GM21717 (cell line): ENCODE data around the gene ALPG.
"Not testable (repeated sequence)": the region's sequence is repeated elsewhere in the genome, so short reads cannot be mapped to it uniquely, and the experiment has no call there.

Experiments
- ATAC-seq: cut with Tn5 transposase; IDR thresholded peaks from one replicate; pipeline ENCODE4 v1.9.1; 2021; ENCODE audit warnings: mild to moderate bottlenecking, moderate library complexity; ENCODE audit not compliant: unreplicated experiment

The ALPG gene

DNA sequence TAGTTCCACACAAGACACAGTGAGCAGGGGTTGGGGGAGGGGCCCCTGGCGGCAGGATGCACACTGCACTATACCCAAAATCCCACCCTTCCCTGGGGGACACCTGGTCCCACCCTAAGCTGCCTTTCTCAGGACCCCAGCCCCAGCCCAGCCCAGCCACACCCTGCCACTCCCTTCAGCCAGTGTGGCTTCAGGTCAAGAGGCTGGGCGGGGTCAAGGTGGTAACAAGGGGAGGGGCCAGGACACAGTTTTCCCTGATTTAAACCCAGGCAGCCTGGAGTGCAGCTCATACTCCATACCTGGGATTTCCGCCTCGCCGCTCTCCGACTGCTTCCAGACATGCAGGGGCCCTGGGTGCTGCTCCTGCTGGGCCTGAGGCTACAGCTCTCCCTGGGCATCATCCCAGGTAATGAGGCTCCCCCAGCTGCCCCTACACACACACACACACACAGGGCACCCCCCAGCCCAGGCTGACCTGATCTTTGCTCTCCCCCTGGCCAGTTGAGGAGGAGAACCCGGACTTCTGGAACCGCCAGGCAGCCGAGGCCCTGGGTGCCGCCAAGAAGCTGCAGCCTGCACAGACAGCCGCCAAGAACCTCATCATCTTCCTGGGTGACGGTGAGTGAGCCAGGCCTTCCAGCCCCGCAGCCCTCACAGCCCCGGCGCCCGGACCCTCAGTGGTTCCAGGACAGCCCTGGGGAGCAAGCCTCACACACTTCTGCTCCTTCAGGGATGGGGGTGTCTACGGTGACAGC, at the start of gene ALPG:
Gene ALPG (plus strand): TSS at position 289 of the 755 bp plus-strand sequence. CDS start 51 bp downstream, at position 340.
- ATAC-seq: no peak

DNA sequence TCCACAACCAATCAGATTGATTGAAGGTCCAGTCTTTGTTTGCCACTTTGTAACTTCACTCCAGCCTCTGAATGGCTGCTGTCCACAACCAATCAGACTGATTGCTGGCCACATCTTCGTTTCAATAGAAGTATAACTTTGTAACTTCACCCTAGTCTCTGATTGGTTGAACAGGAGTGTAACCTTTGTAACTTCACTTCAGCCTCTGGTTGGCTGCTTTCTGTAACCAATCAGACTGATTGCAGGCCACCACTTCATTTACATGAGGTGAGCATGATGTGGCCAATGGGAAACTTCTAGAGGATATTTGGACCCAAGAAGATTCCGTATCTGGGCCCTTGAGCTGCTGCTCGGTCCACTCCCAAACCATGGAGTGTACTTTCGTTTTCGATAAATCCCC, 45.0 kb upstream of the ALPG start:
- ATAC-seq: no peak

DNA sequence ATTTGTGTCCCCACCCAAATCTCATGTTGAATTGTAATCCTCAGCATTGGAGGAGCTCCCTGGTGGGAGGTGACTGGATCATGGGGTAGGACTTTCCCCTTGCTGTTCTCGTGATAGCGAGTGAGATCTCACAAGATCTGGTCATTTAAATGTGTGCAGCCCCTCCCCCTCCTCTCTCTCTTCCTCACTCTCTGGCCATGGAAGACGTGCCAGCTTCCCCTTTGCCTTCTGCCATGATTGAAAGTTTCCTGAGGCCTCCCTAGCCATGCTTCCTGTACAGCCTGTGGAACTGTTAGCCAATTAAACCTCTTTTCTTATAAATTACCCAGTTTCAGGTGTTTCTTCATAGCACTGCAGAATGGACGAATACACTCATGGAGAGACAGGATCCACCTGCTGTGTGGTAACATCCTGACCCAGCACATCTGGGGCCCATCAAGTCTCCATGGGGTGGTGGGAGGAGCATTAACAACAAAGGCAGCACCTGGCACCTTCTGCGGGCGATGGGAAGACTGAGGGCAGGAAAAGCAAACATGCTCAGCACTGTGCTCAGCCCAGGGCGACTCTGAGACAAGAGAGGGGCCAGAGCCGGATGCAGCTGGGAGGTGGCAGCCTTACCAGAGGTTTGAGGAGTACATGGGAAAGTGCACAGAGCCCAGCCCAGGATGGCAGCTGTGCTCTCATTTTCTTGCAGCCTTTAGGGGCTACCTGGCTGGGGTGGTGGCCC, 44.3 kb upstream of the ALPG start:
- no peak for ATAC-seq

DNA sequence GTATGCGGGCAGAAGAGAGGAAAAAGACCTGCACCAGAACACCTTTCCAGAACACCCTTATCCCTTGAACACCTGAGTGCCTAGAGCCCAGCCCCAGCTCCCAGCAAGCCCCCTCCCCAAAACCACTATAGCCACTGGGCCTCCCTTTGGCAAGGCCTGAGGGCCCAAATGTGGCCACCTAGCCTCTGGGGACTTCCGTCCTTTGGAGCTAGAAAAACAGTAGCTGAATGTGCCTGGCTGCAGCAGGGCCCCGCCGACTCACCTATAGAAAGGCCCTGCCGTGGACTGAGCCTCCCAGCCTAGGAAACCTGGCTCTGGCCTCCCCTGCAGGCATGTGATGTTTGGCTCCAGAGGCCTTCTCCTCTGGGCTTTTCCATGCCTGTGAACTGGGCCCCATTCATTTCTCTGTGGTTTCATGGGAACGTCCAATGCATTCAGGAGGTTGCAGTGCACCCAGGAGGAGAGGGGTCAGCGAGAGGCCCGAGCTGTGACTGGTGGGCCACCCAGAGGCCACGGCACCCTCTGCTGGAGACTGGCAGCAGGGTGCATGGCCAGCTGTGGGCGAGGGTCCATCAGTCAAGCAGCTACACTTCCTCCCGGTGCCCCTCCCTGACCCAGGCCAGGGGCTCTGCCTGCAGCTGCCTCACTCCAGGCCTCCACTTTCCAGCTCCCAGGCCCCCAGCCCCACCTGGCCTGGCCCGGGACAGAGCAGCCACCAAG, 43.4 kb upstream of the ALPG start:
- ATAC-seq: not testable (repeated sequence)

DNA sequence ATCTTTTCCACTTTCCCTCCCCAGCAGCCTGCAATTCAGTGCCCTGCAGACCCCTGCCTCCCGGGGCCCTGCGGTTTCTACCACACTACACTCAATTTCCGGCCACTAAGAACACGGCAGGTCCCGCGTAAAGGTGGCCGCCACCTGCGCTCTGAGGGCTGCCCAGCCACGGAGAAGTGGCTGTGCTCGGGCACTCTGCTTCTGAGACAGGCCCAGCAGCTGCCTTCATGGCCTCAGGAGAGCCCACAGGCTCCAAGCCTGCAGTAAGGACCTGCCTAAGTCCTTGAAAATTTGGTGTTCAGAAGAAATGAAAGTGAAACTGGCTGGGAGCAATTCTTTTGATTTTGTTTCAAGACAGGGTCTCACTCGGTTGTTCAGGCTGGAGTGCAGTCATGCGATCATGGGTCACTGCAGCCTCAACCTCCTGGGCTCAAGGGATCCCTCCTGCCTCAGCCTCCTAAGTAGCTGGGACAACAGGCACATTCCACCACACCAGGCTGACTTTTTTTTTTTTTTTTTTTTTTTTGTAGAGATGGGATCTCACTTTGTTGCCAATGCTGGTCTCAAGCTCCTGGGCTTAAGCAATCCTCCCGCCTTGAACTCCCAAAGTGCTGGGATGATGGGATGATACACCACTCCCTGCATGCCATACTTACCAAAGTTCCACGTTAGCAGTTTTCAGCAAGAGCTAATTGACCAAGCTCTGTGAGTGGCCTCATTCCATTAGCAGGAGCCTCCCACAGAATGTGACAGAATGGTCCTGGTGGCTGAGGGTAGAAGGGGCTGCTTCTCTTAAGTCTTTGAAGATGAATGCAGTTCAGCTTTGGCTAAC, 42.6 kb upstream of the ALPG start:
- no peak for ATAC-seq

DNA sequence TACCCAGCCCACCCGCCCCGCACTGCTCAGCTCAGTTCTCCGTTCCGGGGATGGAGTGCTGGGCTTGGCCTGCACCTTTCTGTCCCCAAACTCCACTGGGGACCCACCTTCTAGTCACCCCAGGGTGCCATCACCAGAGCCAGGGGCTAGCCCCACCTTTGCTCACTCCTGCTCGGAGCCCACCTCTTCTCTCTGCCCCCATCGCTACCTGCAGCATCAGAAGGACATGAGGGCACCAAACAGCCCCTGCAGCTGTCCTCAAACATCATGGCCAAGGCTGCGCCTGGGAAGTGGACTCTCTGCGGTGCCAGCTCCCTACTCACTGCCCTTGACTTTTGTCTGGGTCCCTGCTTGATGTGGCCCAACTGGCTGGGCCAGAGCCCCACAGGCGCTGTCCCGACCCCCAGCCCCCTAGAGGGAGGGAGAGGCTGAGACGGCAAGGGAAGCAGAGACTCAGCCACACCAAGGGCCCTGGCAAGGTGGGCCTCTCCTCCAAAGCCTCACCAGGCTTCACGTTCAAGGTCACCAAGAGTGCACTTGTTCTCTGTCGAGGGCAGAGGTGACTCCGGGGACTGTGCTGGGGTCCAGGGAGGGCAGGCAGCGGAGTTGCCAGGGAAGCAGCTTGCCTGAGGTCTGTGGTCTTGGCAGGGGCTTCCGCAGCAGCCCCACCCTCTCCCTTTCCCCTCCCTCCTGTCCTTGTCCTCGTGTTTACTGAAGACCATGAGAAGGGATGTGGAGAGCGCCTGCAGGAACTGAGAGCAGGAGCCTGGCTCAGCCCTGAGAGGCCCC, 41.6 kb upstream of the ALPG start:
- ATAC-seq: not testable (repeated sequence)

DNA sequence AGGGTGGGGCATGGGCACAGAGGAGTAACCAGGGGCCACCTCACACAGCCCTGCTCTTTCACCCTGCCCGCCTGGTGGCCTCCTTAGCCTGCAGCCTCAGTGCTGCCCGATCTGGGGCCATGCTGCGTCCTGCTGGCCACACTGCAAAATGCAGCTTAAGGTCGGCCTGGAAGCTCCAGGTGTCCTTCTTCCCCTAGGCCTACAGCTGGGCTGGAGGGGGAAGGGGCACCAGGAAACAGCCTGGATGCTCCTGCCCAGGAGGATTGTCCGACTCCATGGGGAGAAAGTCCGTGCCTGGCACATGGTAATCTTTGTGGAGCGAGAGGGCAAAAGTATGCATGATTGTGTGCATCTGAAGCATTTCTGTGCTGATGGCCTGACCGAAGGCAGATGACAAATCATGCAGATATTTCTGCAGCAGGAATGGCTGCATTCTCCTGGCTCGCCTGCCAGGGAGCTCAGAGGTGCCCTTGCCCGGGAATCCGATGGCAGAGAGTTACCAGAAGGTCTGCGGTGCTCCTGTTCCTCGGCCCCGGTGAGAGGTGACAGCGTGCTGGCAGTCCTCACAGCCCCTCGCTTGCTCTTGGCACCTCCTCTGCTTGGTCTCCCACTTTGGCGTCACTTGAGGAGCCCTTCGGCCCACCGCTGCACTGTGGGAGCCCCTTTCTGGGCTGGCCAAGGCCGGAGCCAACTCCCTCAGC, 40.9 kb upstream of the ALPG start:
- no peak for ATAC-seq

DNA sequence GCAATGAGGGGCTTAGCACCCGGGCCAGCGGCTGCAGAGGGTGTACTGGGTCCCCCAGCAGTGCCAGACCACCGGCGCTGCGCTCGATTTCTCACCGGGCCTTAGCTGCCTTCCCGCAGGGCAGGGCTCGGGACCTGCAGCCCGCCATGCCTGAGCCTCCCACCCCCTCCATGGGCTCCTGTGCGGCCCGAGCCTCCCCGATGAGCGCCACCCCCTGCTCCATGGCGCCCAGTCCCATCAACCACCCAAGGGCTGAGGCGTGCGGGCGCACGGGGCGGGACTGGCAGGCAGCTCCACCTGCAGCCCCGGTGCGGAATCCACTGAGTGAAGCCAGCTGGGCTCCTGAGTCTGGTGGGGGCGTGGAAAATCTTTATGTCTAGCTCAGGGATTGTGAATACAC, 40.2 kb upstream of the ALPG start:
- ATAC-seq: not testable (repeated sequence)

DNA sequence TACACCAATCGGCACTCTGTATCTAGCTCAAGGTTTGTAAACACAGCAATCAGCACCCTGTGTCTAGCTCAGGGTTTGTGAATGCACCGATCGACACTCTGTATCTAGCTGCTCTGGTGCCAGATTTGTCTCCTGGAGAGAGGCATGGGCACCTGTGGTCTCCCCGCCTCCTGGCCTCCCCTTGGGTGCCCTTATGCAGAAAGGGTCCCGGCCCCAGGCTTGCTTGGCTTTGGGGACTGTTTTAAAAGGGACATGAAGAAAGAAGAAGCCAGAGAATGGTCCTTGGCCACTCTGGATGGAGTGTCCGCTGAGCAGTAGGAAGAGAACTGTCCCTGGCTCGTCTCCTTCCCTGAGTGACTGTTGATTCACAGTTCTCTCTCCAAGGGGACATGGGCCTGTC, 39.6 kb upstream of the ALPG start:
- no peak for ATAC-seq

DNA sequence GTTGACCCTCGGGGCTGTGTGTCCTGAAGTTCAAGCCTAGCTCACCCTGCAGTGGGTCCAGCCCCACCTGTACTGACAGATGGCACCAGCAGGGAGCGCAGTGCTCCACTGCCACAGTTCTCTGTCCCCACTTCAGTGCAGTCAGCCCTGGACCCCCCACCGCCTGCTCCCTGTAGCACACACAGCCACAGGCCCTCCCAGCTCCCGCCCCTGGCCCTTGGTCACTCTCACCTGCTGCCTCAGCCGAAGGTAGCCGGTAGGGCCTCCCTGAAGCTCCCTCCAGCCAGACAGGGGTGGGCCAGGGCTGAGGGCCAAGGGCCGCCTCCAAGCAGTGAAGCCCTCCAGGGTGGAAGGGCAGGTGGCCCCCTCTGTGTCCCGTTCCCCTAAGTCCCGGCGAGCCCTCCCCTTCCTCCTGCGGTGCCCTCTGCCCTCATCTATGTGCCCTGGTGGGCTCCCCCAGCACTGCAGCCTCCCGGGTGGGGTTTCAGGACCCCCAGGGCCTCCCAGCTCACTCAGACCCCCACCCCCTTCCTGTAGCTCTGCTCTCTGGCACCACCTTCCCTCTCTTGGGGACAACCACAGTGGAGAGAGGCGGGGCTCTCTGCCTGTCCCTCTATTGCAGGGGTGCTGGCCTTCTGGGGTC, 38.9 kb upstream of the ALPG start:
- no peak for ATAC-seq

DNA sequence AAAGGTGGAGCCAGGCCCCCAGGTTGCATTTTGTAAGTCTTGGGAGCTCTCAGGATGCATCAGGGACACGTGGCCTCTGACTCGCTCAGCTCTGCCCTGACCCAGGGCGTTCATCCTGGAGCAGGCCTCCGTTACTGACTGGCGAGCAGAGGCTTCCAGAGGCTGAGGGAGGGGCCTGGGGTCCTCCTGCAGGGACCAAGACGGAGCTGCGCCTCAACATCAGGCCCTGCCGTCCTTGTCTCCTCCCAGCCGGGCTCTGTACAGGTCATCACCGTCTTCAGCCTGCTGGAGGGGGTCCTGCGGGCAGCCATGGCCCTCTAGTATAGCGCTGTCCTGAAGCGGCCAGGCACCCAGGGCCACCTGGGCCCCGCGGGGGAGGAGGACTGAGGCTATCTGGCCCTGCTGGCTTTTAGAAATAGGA, 38.3 kb upstream of the ALPG start:
- ATAC-seq: no peak

DNA sequence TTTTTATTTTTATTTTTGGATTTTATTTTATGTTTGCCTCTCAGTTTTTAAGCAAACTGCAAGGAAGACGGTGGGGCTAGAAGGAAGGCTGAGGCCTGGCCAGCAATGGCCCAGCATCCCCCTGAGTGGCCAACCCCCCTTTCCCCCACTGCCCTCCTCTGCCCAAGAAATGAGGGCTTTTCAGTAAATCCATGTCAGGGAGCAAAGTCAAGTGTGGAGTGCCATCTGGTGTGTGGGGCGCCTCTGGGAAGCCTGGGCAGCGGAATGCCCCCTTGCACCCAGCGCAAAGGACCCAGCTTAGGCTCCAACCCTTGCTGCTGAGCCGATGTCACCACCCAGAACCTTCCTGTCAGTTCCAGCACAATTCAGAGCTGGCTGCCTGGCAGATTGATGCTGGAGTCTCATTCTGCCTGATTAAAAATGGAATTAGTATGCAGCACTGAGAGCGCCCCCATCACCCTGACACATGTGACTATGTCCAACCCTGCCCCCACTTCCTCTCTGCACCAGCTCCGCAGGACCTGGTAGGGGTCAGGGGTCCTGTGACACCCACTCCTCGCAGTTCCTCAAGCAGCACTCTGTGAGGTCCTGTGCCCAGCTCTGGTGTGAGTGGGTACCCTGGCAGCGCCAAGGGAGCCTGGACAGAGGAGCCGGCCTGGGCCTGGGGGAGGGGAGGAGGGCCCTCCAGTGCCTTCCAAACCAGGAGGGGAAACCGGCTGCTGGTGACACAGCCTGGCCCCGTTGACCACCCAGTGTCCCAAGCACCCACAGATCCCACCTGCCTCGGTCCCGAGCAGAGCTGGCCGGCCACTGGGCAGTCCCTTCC, 37.3 kb upstream of the ALPG start:
- ATAC-seq: no peak

DNA sequence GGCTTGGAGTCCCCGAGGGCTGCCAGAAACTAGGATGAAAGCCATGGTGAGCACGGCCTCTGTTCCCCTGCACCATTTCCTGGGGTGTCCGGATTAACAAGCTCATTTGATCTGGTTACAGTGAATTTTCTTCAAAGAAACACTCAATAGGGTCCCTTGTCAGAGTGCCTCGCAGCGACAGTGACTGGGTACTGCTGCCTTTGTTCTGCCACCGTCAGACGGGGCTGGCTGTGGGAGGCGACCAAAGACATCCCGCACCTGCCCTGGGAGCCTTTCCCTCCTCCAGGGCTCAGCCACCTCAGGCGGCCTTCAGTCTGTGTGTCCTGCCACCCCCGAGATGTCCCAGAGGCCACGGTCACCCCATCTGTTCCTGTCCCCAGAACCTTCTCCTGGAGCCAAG, 36.6 kb upstream of the ALPG start:
- not testable (repeated sequence) for ATAC-seq

DNA sequence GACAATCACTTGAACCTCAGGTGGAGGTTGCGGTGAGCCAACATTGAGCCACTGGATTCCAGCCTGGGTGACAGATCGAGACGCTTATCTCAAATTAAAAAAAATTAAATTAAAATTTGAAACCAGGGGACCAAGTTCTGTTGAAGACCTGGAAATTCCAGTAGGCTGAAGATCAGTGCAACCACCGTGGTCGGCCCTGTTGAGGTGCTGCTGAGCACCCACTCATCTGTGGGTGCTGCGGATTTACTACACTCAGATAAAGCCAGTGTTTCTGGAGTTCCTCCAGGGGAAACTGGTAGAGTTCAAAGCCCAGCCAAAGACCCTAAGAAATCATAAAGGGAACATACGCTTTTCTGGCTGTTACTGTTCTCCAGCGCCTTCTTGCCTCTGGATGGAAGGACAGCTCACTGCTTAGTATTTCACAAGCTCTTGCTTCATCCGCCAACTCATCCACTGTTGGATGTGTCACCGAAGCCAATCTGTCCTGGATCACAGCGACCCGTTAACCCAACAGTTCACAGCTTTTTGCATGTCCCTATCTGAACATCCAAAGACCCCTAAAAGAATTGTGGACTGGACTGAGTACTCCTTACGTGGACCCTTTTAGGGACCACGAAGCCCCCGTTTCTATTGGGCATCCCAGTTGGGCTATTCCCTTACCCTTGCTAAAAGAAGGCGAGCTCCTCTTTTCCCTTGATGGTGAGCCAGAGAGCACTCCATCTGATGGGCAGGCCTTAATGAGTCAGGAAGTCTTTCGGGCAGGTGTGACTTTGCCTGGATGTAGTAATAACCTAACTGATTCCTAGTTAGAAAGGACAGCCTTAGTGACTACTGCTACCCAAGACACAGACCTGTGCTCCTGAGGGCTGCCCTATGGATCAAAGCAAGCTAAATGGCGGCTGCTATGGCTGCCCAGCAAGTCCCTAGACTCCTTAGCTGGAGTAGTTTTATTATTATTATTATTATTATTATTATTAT, 34.1 kb upstream of the ALPG start:
- ATAC-seq: no peak

DNA sequence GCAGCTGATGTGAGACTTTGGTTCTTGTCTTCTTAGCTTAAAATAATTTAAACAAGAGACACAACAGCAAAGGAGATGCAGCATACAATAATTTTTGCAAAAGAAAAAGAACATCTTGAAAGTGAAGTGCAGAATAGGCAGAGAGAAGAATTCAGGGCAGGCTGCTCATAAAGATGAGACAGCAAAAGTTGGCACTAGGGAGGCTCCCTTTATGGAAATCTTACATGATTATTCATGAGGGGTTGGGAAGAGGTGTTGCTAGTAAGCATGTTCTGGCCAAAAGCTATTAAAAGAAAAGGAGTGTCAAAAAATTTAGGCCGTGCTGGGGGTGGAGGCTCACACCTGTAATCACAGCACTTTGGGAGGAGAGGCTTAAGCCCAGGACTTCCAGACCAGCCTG, 32.3 kb upstream of the ALPG start:
- no peak for ATAC-seq

DNA sequence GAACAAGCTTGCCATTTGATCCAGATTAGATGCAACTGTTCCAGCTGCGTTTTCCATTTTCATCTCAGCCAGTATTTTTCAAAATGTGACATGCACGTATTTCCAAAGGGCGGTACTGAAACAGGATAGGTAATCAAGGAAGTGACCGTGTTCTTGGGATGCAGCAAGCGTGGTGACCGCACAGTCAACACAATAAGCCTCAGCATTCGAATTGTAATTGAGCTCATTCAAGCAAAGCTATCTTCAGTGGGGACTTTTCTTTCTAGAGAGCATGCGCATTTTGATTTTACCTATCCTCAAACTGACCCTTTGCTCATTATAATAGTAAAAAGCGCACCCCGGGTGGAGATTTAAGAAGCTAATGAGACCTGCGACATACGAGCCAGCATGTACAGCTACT, 31.5 kb upstream of the ALPG start:
- no peak for ATAC-seq

DNA sequence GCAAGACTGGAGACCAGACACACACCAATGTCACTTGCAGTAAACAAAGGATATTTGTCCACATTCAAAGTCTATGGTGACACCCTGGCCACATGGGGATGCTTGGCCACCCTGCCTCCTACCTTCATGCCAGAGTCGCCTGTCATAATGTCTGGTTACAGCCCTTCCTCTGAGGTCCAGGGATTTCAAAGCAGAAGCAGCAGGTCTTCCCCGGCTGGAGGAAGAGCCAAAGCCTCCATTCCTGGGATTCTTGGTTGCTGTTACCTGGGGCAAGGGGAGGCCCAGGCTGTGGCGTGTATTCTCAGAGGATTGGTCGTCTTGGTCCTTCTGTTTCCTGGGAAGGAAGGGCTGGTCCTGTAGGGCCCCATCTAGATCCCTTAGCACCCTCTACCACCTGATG, 30.4 kb upstream of the ALPG start:
- ATAC-seq: no peak
